ENCODE measurements around the gene TAF13.
A peak's percentile ranks its signal among the peaks of the same experiment; 100 is the strongest.

TAF13 gene

GRCh38 chr1:109091839-109092193, 16.0 kb upstream of the TAF13 start:
- Histone ChIP-seq H3K36me3 (ENCODE audit: control insufficient read depth in 2 of 2, insufficient read depth in 2 of 2, low read length in 2 of 2) (peaks cover 3 to 7% of the 10 kb centered on the region in 2 donors), H3K9ac (ENCODE audit: low read length in 2 of 2) (peak overlapping the region; percentile 86 to 97), H3K9me3 (ENCODE audit: control insufficient read depth in 2 of 2, low read length in 2 of 2) (no peaks in the 10 kb centered on the region), H3K27ac (ENCODE audit: low read length) (peak overlapping the region; percentile 98), H3K4me1 (ENCODE audit: control insufficient read depth, insufficient read depth, low read length) (peaks cover 25% of the 10 kb centered on the region), H3K27me3 (ENCODE audit: control insufficient read depth in 1 of 2, insufficient read depth in 2 of 2, low read length in 2 of 2) (no peaks in the 10 kb centered on the region), H3K4me3 (ENCODE audit: low read length in 2 of 2) (peak overlapping the region; percentile 73 to 89)

- Histone ChIP-seq H3K27ac (ENCODE audit: low read length) (peak overlapping the region; percentile 98), H3K9me3 (ENCODE audit: control insufficient read depth in 2 of 2, low read length in 2 of 2) (no peaks in the 10 kb centered on the region), H3K36me3 (ENCODE audit: control insufficient read depth in 2 of 2, insufficient read depth in 2 of 2, low read length in 2 of 2) (peaks cover 3 to 7% of the 10 kb centered on the region in 2 donors), H3K4me1 (ENCODE audit: control insufficient read depth, insufficient read depth, low read length) (peaks cover 25% of the 10 kb centered on the region), H3K27me3 (ENCODE audit: control insufficient read depth in 1 of 2, insufficient read depth in 2 of 2, low read length in 2 of 2) (no peaks in the 10 kb centered on the region), H3K9ac (ENCODE audit: low read length in 2 of 2) (peak overlapping the region; percentile 86 to 97), H3K4me3 (ENCODE audit: low read length in 2 of 2) (peak overlapping the region; percentile 73 to 89)
These were observed 15.5 kb upstream of the TAF13 start for GRCh38 chr1:109091078-109091838.

- H3K27ac ChIP-seq (ENCODE audit: low read length) = peak within 1 kb of the TSS; percentile 98
- H3K36me3 ChIP-seq (ENCODE audit: control insufficient read depth in 2 of 2, insufficient read depth in 2 of 2, low read length in 2 of 2) = peaks cover 0 to 7% of the 10 kb centered on the region in 2 donors
- peak within 1 kb of the TSS; percentile 73 to 89 for H3K4me3 ChIP-seq (ENCODE audit: low read length in 2 of 2)
- H3K4me1 ChIP-seq (ENCODE audit: control insufficient read depth, insufficient read depth, low read length) = peaks cover 25% of the 10 kb centered on the region
- H3K9ac ChIP-seq (ENCODE audit: low read length in 2 of 2) = peak within 1 kb of the TSS; percentile 86 to 97
- no peaks in the 10 kb centered on the region for H3K27me3 ChIP-seq (ENCODE audit: control insufficient read depth in 1 of 2, insufficient read depth in 2 of 2, low read length in 2 of 2)
- H3K9me3 ChIP-seq (ENCODE audit: control insufficient read depth in 2 of 2, low read length in 2 of 2) = no peaks in the 10 kb centered on the region
These were observed 14.6 kb upstream of the TAF13 start, which contains the start of gene TMEM167B for GRCh38 chr1:109090196-109091077. TMEM167B (plus strand) TSS chr1:109090764; CDS start chr1:109090873, 109 bp downstream.

GRCh38 chr1:109089242-109090015, 13.6 kb upstream of the TAF13 start:
- Histone ChIP-seq H3K27me3 (ENCODE audit: control insufficient read depth in 1 of 2, insufficient read depth in 2 of 2, low read length in 2 of 2) (no peaks in the 10 kb centered on the region), H3K4me3 (ENCODE audit: low read length in 2 of 2) (peak overlapping the region; percentile 5 to 89), H3K36me3 (ENCODE audit: control insufficient read depth in 2 of 2, insufficient read depth in 2 of 2, low read length in 2 of 2) (peaks cover 0 to 2% of the 10 kb centered on the region in 2 donors), H3K27ac (ENCODE audit: low read length) (peak overlapping the region; percentile 98), H3K9me3 (ENCODE audit: control insufficient read depth in 2 of 2, low read length in 2 of 2) (no peaks in the 10 kb centered on the region), H3K4me1 (ENCODE audit: control insufficient read depth, insufficient read depth, low read length) (peaks cover 22% of the 10 kb centered on the region), H3K9ac (ENCODE audit: low read length in 2 of 2) (no peak overlapping the region)

- peaks cover under 1% of the 10 kb centered on the region for H3K4me1 ChIP-seq (ENCODE audit: control insufficient read depth, insufficient read depth, low read length)
- H3K9ac ChIP-seq (ENCODE audit: low read length in 2 of 2) = no peak overlapping the region
- H3K27ac ChIP-seq (ENCODE audit: low read length) = no peak overlapping the region
- H3K9me3 ChIP-seq (ENCODE audit: control insufficient read depth in 2 of 2, low read length in 2 of 2) = no peaks in the 10 kb centered on the region
- H3K27me3 ChIP-seq (ENCODE audit: control insufficient read depth in 1 of 2, insufficient read depth in 2 of 2, low read length in 2 of 2) = no peaks in the 10 kb centered on the region
- H3K4me3 ChIP-seq (ENCODE audit: low read length in 2 of 2) = no peak overlapping the region
- H3K36me3 ChIP-seq (ENCODE audit: control insufficient read depth in 2 of 2, insufficient read depth in 2 of 2, low read length in 2 of 2) = no peaks in the 10 kb centered on the region
These were observed 9.0 kb upstream of the TAF13 start for GRCh38 chr1:109084563-109085517.

- Histone ChIP-seq H3K9ac (ENCODE audit: low read length in 2 of 2) (no peak overlapping the region), H3K4me1 (ENCODE audit: control insufficient read depth, insufficient read depth, low read length) (no peaks in the 10 kb centered on the region), H3K27me3 (ENCODE audit: control insufficient read depth in 1 of 2, insufficient read depth in 2 of 2, low read length in 2 of 2) (no peaks in the 10 kb centered on the region), H3K36me3 (ENCODE audit: control insufficient read depth in 2 of 2, insufficient read depth in 2 of 2, low read length in 2 of 2) (no peaks in the 10 kb centered on the region), H3K4me3 (ENCODE audit: low read length in 2 of 2) (no peak overlapping the region), H3K27ac (ENCODE audit: low read length) (no peak overlapping the region), H3K9me3 (ENCODE audit: control insufficient read depth in 2 of 2, low read length in 2 of 2) (no peaks in the 10 kb centered on the region)
These were observed 8.1 kb upstream of the TAF13 start for GRCh38 chr1:109083923-109084322.

- no peak overlapping the region for H3K9ac ChIP-seq (ENCODE audit: low read length in 2 of 2)
- no peak overlapping the region for H3K4me3 ChIP-seq (ENCODE audit: low read length in 2 of 2)
- no peaks in the 10 kb centered on the region for H3K36me3 ChIP-seq (ENCODE audit: control insufficient read depth in 2 of 2, insufficient read depth in 2 of 2, low read length in 2 of 2)
- H3K27ac ChIP-seq (ENCODE audit: low read length) = no peak overlapping the region
- H3K4me1 ChIP-seq (ENCODE audit: control insufficient read depth, insufficient read depth, low read length) = no peaks in the 10 kb centered on the region
- no peaks in the 10 kb centered on the region for H3K27me3 ChIP-seq (ENCODE audit: control insufficient read depth in 1 of 2, insufficient read depth in 2 of 2, low read length in 2 of 2)
- no peaks in the 10 kb centered on the region for H3K9me3 ChIP-seq (ENCODE audit: control insufficient read depth in 2 of 2, low read length in 2 of 2)
These were observed 7.7 kb upstream of the TAF13 start for GRCh38 chr1:109083501-109083900.

GRCh38 chr1:109080441-109081082, 4.8 kb upstream of the TAF13 start:
- Histone ChIP-seq H3K4me1 (ENCODE audit: control insufficient read depth, insufficient read depth, low read length) (peaks cover 2% of the 10 kb centered on the region), H3K36me3 (ENCODE audit: control insufficient read depth in 2 of 2, insufficient read depth in 2 of 2, low read length in 2 of 2) (no peaks in the 10 kb centered on the region), H3K27ac (ENCODE audit: low read length) (no peak overlapping the region), H3K27me3 (ENCODE audit: control insufficient read depth in 1 of 2, insufficient read depth in 2 of 2, low read length in 2 of 2) (no peaks in the 10 kb centered on the region), H3K9me3 (ENCODE audit: control insufficient read depth in 2 of 2, low read length in 2 of 2) (no peaks in the 10 kb centered on the region), H3K4me3 (ENCODE audit: low read length in 2 of 2) (no peak overlapping the region), H3K9ac (ENCODE audit: low read length in 2 of 2) (no peak overlapping the region)

GRCh38 chr1:109079240-109079622, 3.4 kb upstream of the TAF13 start:
- H3K4me3 ChIP-seq (ENCODE audit: low read length in 2 of 2) = no peak overlapping the region
- H3K36me3 ChIP-seq (ENCODE audit: control insufficient read depth in 2 of 2, insufficient read depth in 2 of 2, low read length in 2 of 2) = no peaks in the 10 kb centered on the region
- no peak overlapping the region for H3K27ac ChIP-seq (ENCODE audit: low read length)
- H3K4me1 ChIP-seq (ENCODE audit: control insufficient read depth, insufficient read depth, low read length) = peaks cover 2% of the 10 kb centered on the region
- no peaks in the 10 kb centered on the region for H3K27me3 ChIP-seq (ENCODE audit: control insufficient read depth in 1 of 2, insufficient read depth in 2 of 2, low read length in 2 of 2)
- no peaks in the 10 kb centered on the region for H3K9me3 ChIP-seq (ENCODE audit: control insufficient read depth in 2 of 2, low read length in 2 of 2)
- no peak overlapping the region for H3K9ac ChIP-seq (ENCODE audit: low read length in 2 of 2)

All from stomach smooth muscle (tissue), 2 donors.